ENCODE measurements around the gene TXLNG.
"Not testable (repeated sequence)": the region's sequence is repeated elsewhere in the genome, so short reads cannot be mapped to it uniquely, and the experiment has no call there.

The TXLNG gene

DNA sequence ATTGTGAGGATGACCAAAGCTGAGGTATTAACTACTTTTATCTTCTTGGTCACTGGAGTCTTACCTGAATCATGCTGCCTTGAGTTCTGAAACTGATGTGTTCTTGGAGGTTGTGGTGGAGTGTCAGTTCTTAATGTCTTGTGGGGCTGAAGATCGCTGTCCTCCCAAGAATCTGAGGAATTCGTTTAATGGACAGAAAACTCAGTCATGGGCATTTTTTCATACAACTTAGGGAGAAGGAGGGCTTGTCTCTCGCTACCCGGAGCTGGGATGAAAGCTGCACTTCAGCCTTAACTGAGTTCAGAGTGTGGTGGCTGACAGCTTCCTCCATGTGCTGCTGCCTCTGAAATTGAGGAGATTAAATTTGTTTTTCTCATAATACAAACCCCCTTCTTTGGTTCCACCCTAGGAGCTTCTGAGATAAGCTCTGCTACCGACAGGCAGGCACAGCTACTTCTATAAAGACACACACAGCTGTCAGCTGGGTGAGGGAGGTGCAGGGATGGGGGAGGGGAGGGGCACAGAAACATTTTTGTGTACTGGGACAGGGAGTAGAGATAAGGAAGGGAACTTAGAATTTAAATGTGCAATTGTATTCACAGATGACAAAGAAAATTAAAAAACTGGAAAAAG, 53.1 kb downstream of the TXLNG start:
- DNase-seq (ENCODE audit: low read depth): no peak

DNA sequence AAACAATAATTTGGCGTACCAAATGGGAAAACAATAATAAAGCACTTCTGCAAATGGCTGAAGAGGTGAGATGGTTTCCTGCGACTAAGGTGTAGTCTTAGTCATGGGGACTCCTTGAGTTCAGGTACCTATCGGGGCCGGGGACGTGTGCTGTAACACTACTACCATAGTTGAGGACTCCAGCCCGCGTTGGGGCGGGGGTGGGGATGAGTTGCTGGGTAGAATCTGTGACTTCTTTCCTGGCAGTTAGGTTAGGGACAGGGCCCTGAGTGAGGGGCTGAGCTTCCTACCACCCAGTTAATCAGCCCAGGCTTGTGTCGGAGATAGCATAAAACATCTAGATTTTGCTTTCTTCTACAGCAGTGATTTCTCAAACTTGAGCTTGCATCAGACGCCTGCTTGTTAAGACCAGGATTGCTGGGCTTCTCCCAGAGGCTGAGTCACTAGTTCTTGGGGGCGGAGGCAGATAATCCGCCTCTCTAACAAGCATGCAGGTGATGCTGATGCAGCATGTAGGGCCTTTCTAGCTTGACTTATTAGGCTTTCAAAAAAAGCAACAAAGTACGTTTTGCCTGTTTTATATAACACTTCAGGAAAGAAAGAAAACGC, 53.7 kb downstream of the TXLNG start:
- no peak for DNase-seq (ENCODE audit: low read depth)

GRCh38 chrX:16842684-16843083, 56.4 kb downstream of the TXLNG start:
- no peak for DNase-seq (ENCODE audit: low read depth)

DNA sequence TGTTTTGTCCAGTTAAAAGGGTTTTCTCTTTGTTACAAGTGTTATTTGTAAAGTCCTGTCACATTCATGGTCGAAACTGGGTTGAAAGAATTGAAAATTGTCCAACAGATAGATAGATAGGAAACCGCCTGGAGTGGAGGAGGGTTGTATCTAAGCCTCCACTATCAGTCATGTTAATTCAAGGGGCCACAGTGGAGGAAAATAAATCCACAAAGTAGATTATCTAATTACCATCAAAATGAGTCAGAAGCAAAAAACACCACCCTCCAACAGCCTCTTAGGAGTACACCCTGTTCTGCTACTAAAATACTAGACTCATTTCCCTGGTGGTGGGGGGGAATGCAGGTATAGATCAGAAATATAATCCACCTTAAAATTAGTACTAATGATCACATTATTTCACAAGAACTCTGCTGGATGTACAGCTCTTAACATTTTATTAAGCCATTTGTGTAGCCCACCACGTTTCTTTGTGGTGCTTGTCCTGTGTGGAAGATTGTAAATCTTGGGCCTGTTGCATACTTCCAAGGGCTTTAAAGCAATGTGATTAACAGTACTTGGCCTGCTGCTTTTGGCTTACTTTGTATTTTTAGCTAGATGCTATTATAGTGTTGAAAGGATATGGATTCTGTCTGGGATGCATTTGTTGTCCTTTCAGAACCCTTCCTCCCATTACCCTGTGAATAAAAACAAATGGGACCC, 57.1 kb downstream of the TXLNG start:
- DNase-seq (ENCODE audit: low read depth): no peak

DNA sequence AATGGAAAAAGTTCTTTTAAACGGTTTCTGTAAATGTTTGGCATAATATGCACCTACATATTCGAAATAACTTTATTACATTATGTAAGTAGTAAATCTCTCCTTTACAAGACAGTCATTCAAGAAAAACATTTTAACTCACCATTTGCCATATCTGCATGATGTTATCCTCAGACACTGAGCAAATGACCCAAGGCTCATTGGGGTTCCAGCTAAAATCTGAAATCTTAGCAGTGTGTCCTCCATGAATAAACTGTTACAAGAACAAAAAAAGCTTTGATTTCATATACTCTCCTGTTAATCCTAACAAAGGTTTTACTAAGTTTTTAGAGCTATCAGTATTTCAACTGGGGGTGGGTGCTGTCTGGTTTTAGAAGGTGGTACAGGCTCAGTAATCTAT, 59.4 kb downstream of the TXLNG start:
- DNase-seq (ENCODE audit: low read depth): no peak

GRCh38 chrX:16848541-16848940, 62.3 kb downstream of the TXLNG start:
- DNase-seq (ENCODE audit: low read depth): no peak

GRCh38 chrX:16851421-16851820, 65.2 kb downstream of the TXLNG start:
- DNase-seq (ENCODE audit: low read depth): no peak

DNA sequence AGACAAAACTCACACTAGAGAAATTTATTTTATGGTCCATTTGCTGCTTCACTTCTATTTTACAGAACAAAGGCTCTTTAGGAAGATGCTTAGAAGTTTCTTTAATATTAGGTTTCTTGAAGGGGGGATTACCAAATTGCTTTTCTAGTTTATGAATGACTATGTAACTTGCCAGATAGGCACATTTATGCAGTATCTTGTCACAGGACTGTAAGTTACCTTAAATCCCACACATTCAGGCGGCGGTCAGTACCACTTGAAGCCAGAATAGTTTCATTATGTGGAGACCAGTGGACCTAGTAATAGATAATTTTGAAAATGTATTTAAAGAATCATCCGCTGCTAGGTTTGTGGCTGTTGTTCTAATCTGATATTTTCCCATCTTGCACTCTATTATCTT, 65.6 kb downstream of the TXLNG start:
- DNase-seq (ENCODE audit: low read depth): no peak

DNA sequence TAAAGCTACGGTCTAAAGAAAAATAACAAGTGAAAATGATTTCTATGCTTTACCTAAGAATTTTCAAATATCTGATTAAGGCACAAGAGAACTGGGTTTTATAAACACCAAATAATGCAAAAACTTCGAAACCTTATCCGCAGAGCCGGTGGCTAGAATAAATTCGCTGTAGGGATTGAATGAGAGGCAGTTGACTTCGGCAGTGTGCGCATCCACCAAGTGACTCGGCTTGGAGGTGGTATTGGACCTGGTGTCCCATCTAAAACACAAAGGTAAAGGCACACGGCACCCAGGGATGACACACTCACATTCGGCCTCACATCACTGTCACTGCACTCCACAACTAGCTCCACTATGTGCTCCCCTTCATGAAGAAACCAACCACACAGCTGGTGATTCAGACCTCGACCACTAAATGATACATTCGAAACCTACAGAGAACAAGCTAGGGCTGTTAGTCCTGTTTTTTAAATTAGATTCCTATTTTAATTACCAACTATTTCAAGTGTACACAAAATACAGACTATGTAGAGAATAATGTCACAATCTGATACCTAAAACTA, 66.4 kb downstream of the TXLNG start:
- no peak for DNase-seq (ENCODE audit: low read depth)

- no peak for DNase-seq (ENCODE audit: low read depth)
These were observed 67.3 kb downstream of the TXLNG start for GRCh38 chrX:16853537-16853936.

- DNase-seq (ENCODE audit: low read depth): no peak
These were observed 69.3 kb downstream of the TXLNG start for GRCh38 chrX:16855363-16856075.

GRCh38 chrX:16856076-16856404, 69.8 kb downstream of the TXLNG start:
- DNase-seq (ENCODE audit: low read depth): not testable (repeated sequence)

GRCh38 chrX:16856744-16857143, 70.5 kb downstream of the TXLNG start:
- DNase-seq (ENCODE audit: low read depth): no peak

DNA sequence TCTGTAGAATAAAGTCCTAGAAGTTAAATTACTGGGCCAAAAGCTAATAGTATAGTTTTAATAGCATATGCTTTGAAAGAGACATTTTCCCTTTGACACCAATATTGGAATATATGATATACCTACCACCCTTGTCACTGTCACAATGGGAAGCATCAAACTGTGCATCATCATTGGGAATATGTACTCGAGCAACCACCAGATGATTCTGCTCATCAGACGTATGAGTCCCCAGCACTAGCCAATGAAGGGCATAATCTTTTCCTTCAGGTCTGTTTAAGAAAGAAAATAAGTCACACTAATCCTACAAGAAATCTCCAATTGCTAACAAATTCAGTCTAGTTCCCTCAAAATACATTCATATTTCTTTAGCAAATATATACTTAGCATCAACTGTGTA, 76.6 kb downstream of the TXLNG start:
- DNase-seq (ENCODE audit: low read depth): no peak

- no peak for DNase-seq (ENCODE audit: low read depth)
These were observed 81.7 kb downstream of the TXLNG start for GRCh38 chrX:16867947-16868346.

- DNase-seq (ENCODE audit: low read depth): no peak
These were observed 82.7 kb downstream of the TXLNG start for GRCh38 chrX:16868920-16869319.

GRCh38 chrX:16869393-16870094, 83.3 kb downstream of the TXLNG start:
- peak; percentile 30 for DNase-seq (ENCODE audit: low read depth)

DNA sequence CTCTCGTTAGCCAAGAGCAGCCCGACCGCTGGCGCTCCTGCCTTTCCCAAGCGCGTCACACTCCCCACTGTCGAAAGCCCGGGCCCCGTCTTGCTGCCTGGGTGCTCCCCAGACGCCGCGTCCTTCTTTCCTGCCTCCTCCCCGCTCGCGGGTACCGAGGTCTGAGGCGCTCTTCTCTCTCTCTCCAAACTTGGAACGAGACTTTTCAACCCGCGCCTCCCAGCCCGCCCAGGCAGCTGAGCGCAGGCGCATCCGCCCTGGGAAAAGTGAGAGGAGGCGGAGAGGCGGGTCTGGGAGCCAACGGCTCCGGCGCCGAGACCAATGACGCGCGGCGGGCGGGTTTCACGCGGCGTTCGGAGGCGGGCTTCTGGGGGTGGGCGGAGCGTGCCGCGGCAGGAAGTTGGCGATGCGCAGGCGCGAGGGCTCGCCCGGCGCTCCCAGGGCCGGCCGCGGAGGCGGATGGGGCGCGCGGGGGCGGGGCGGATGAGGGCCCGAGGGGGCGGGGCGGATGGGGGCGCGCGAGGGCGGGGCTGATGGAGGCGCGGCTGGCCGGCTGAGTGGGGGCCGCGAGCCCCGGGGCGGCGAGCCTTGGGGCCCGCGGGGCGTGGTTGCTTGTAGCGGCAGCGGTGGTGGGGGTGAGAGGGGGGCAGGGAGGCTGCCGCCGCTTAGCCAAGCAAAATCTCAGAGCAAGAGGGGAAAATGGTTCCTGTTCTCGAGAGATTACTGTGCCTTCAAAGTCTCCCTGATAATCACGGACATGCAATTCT, 84.0 kb downstream of the TXLNG start, which contains the start of gene RBBP7:
Gene RBBP7, minus strand, starts transcription at position 268 of the 767 bp plus-strand sequence. CDS start 309 bp downstream, outside the sequence.
- peak; percentile 93 for DNase-seq (ENCODE audit: low read depth)

DNA sequence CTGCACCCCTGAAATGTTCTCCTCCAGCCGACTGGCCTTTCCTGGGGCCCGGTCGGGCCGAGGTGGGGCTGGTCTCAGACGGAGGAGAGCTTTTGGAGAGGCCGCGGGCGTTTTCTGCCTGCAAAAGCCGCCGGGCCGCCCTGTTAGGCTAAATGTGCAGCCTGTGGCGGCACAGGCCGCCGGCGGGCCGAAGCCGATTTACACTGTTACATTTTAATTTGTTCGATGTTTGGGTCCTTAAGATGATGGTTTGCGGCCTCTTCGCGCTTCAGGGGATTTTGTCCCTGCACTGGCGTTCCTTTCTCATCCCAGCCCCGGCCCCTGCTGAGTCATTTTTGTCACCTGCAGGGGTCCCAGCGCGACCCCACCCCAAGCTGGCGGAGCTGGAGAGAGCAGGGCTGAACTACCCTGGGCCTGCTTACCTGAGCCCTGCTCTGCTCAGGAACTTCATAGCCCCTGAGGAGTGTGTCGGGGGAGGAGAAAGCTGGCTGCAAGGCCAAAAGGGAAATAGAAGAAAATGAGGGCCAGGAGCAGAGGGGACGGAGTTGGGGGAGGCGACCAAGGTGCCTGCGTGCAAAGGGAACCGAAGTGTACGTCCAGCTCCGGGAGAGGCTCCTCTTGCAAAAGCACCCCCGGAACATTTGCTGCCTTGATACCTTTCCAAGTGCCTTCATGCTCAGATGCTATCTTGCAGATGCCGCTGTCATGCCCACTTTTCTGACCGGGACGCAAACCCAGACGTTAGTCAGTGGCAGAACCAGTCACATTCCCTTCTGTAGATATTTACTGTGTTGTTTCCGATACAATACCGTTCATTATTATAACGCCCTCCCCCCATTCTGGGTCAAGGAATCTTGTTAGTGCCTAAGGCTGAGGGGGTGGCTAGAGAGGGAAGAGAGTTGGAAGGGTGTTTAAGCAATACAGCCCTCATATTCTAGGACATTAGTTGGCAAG, 84.9 kb downstream of the TXLNG start:
- no peak for DNase-seq (ENCODE audit: low read depth)

GRCh38 chrX:16873106-16873505, 86.8 kb downstream of the TXLNG start:
- DNase-seq (ENCODE audit: low read depth): no peak
